MM.1S (cell line): ENCODE data around the gene CD82.

Source experiments
- DNase-seq: peaks from one replicate; pipeline ENCODE4 v3.0.0-alpha.2; 2015
- H2AFZ ChIP-seq: fragments of 300-600 bp; sonication (generic); 2 replicates; pipeline ENCODE4 v1.6.0; 2016; ENCODE audit warnings: antibody characterized with exemption, low read length
- H3F3A ChIP-seq: fragments of 300-600 bp; sonication (generic); 2 replicates; pipeline ENCODE4 v1.6.1; 2016; ENCODE audit warnings: mild to moderate bottlenecking, antibody characterized with exemption, low read length, moderate library complexity, mixed read lengths; ENCODE audit not compliant: insufficient read depth
- H3K27ac ChIP-seq: fragments of 300-600 bp; sonication (generic); 2 replicates; pipeline ENCODE4 v1.5.1; 2016; ENCODE audit warnings: mild to moderate bottlenecking, low read length
- H3K27me3 ChIP-seq: fragments of 300-600 bp; sonication (generic); replicated peaks from 2 replicates; pipeline ENCODE4 v1.6.0; 2016; ENCODE audit warnings: low read length; ENCODE audit not compliant: insufficient read depth
- H3K36me3 ChIP-seq: fragments of 300-600 bp; sonication (generic); replicated peaks from 2 replicates; pipeline ENCODE4 v1.6.1; 2016; ENCODE audit warnings: mild to moderate bottlenecking, low read length, mixed read lengths; ENCODE audit not compliant: insufficient read depth
- H3K4me1 ChIP-seq: fragments of 300-600 bp; sonication (generic); 2 replicates; pipeline ENCODE4 v1.6.1; 2016; ENCODE audit warnings: low read length, mixed read lengths
- H3K4me2 ChIP-seq: fragments of 300-600 bp; sonication (generic); 2 replicates; pipeline ENCODE4 v1.6.0; 2016; ENCODE audit warnings: low read depth, low read length
- H3K4me3 ChIP-seq: fragments of 300-600 bp; sonication (generic); 2 replicates; pipeline ENCODE4 v1.5.1; 2016; ENCODE audit warnings: low read length, mixed read lengths
- H3K79me2 ChIP-seq: fragments of 300-600 bp; sonication (generic); 2 replicates; pipeline ENCODE4 v1.6.1; 2016; ENCODE audit warnings: mixed run types, low read length, mixed read lengths
- H3K9ac ChIP-seq: fragments of 300-600 bp; sonication (generic); 2 replicates; pipeline ENCODE4 v1.6.1; 2016; ENCODE audit warnings: low read length, mixed read lengths
- H3K9me2 ChIP-seq: fragments of 300-600 bp; sonication (generic); replicated peaks from 2 replicates; pipeline ENCODE4 v1.6.1; 2016; ENCODE audit warnings: mild to moderate bottlenecking, low read length, mixed read lengths; ENCODE audit not compliant: insufficient read depth
- H3K9me3 ChIP-seq: fragments of 300-600 bp; sonication (generic); replicated peaks from 2 replicates; pipeline ENCODE4 v1.6.1; 2016; ENCODE audit warnings: mild to moderate bottlenecking, low read length, mixed read lengths; ENCODE audit not compliant: insufficient read depth
- H4K20me1 ChIP-seq: fragments of 300-600 bp; sonication (generic); 2 replicates; pipeline ENCODE4 v1.6.1; 2016; ENCODE audit warnings: mild to moderate bottlenecking, low read length, moderate library complexity, mixed read lengths; ENCODE audit not compliant: insufficient read depth
- CTCF ChIP-seq: fragments of 300-600 bp; sonication (generic); IDR thresholded peaks from 2 replicates; pipeline ENCODE4 v1.5.1; 2016; ENCODE audit warnings: antibody characterized with exemption, low read length, mixed read lengths
- EZH2 ChIP-seq: fragments of 300-600 bp; sonication (generic); optimal IDR thresholded peaks from 2 replicates; pipeline ENCODE3; 2017; ENCODE audit warnings: low read depth, mild to moderate bottlenecking, antibody characterized with exemption, low read length, mixed read lengths
- EZH2phosphoT487 ChIP-seq: fragments of 300-600 bp; sonication (generic); IDR thresholded peaks from 2 replicates; pipeline ENCODE4 v1.6.1; 2018; ENCODE audit warnings: antibody characterized with exemption, low read length

CD82 gene

GRCh38 chr11:44533921-44534711, 31.3 kb upstream of the CD82 start:
- Histone ChIP-seq H3K79me2 (no peaks in the 10 kb centered on the region), H3K9ac (no peak overlapping the region), H3F3A (no peaks in the 10 kb centered on the region), H3K36me3 (no peaks in the 10 kb centered on the region), H3K27ac (no peak overlapping the region), H3K27me3 (no peaks in the 10 kb centered on the region), H4K20me1 (no peaks in the 10 kb centered on the region), H3K9me2 (no peaks in the 10 kb centered on the region), H3K4me2 (no peak overlapping the region), H3K9me3 (no peaks in the 10 kb centered on the region), H3K4me3 (no peak overlapping the region), H2AFZ (no peak overlapping the region), H3K4me1 (no peaks in the 10 kb centered on the region)
- TF ChIP-seq CTCF (no peak), EZH2phosphoT487 (no peak), EZH2 (no peak)
- DNase-seq: no peak

GRCh38 chr11:44535191-44535980, 30.1 kb upstream of the CD82 start:
- Histone ChIP-seq H3K79me2 (no peaks in the 10 kb centered on the region), H3K4me1 (no peaks in the 10 kb centered on the region), H3K27ac (no peak overlapping the region), H3K4me3 (no peak overlapping the region), H4K20me1 (no peaks in the 10 kb centered on the region), H3K27me3 (no peaks in the 10 kb centered on the region), H3K4me2 (no peak overlapping the region), H3K36me3 (no peaks in the 10 kb centered on the region), H2AFZ (no peak overlapping the region), H3K9ac (no peak overlapping the region), H3K9me3 (no peaks in the 10 kb centered on the region), H3F3A (no peaks in the 10 kb centered on the region), H3K9me2 (no peaks in the 10 kb centered on the region)
- DNase-seq: no peak
- no peak for TF ChIP-seq EZH2
- no peak for TF ChIP-seq EZH2phosphoT487

GRCh38 chr11:44536788-44537516, 28.5 kb upstream of the CD82 start:
- Histone ChIP-seq H3K9me3 (no peaks in the 10 kb centered on the region), H3K9ac (no peak overlapping the region), H3K4me1 (no peaks in the 10 kb centered on the region), H2AFZ (no peak overlapping the region), H3K27ac (no peak overlapping the region), H3K27me3 (no peaks in the 10 kb centered on the region), H3K36me3 (no peaks in the 10 kb centered on the region), H3K4me3 (no peak overlapping the region), H3F3A (no peaks in the 10 kb centered on the region), H3K4me2 (no peak overlapping the region), H3K79me2 (no peaks in the 10 kb centered on the region), H4K20me1 (no peaks in the 10 kb centered on the region), H3K9me2 (no peaks in the 10 kb centered on the region)
- no peak for DNase-seq
- TF ChIP-seq CTCF: no peak
- no peak for TF ChIP-seq EZH2
- no peak for TF ChIP-seq EZH2phosphoT487
